ENCODE results near the gene TBC1D16. TPM values are rescaled to one million over a fixed set of nuclear protein-coding genes. Genes with fewer than 3 reads are reported as not detected.

TBC1D16 gene
- total and polyA plus RNA-seq, 11 donors, result 5.3 to 22.1 (median 17.4) TPM

DNA sequence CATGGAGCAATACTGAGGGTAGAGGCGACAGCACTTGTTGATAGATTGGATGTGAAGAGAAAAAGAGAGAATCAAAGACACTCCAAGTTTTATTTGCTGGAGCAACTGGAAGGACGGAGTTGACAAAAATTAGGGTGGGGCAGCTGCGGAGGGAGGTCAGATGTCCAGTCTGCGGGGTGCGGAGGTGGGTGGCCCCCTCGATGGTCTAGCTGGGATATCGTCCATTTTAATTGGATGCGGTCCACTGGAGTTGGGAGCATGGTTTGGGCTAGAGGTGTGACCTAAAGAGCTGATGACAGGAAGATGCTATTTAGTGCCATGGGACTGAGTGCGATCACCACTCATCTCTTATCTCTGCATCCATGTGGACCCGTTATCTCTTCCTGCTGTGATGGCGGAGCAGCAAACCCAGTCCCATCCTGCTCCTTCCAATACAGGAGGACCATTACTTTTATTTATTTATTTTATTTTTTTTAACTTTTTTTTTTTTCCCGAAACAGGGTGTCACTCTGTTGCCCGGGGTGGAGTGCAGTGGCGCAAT, 148.2 kb downstream of the TBC1D16 start:
- WGBS, 4 donors, result 56 to 66% (median 58%) methylated on average over 14 of the region's 14 CpGs
- Histone ChIP-seq H3K9me3 (no peaks in the 10 kb centered on the region), H3K36me3 (no peaks in the 10 kb centered on the region), H3K4me1 (peaks cover 0 to 15% (median 11%) of the 10 kb centered on the region in 12 donors), H3K4me3 (no peak overlapping the region), H3K27me3 (peaks cover 0 to 79% (median 22%) of the 10 kb centered on the region in 9 donors), H3K27ac (no peak overlapping the region)
- no peak for DNase-seq
- no peak for ATAC-seq
- intact Hi-C loops (cut with DNase I), result no loop called here
- TF ChIP-seq POLR2A (IDR thresholded peaks at IDR 0.05), result no peak
- TF ChIP-seq, protein P1, sequence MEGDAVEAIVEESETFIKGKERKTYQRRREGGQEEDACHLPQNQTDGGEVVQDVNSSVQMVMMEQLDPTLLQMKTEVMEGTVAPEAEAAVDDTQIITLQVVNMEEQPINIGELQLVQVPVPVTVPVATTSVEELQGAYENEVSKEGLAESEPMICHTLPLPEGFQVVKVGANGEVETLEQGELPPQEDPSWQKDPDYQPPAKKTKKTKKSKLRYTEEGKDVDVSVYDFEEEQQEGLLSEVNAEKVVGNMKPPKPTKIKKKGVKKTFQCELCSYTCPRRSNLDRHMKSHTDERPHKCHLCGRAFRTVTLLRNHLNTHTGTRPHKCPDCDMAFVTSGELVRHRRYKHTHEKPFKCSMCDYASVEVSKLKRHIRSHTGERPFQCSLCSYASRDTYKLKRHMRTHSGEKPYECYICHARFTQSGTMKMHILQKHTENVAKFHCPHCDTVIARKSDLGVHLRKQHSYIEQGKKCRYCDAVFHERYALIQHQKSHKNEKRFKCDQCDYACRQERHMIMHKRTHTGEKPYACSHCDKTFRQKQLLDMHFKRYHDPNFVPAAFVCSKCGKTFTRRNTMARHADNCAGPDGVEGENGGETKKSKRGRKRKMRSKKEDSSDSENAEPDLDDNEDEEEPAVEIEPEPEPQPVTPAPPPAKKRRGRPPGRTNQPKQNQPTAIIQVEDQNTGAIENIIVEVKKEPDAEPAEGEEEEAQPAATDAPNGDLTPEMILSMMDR (IDR thresholded peaks at IDR 0.05), result no peak

DNA sequence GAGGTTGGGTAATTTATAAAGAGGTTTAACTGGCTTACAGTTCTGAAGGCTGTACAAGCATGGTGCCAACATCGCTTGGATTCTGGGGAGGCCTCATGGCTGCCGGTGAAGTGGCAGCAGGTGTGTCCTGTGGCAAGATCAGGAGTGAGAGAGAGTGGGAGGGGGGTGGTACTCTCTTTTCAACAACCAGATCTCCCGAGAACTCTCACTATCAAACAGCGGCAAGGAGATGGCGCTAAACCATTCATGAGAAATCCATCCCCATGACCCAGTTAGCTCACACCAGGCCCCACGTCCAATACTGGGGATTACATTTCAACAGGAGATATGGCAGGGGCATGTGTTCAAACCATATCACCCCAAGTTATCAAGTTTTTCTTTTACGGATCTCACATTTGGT, 152.5 kb downstream of the TBC1D16 start:
- intact Hi-C loops (cut with DNase I), result no loop called here
- no peak overlapping the region for H3K4me3 ChIP-seq
- no peaks in the 10 kb centered on the region for H3K9me3 ChIP-seq
- ATAC-seq, result no peak
- H3K27ac ChIP-seq, result no peak overlapping the region
- peaks cover 0 to 60% (median 25%) of the 10 kb centered on the region in 9 donors for H3K27me3 ChIP-seq
- WGBS, 4 donors, result 73 to 79% (median 77%) methylated on average over 7 of the region's 7 CpGs
- no peaks in the 10 kb centered on the region for H3K4me1 ChIP-seq
- no peak for TF ChIP-seq POLR2A (IDR thresholded peaks at IDR 0.05)
- TF ChIP-seq, protein P1 (IDR thresholded peaks at IDR 0.05), result no peak
- no peaks in the 10 kb centered on the region for H3K36me3 ChIP-seq
- DNase-seq, result no peak

Other genes starting within 250 kb of the TBC1D16 start
- 1 to 10 TPM; 1.5 to 9.2 (median 5.3) TPM for gene CBX8, start 238.8 kb downstream of the TBC1D16 start, total RNA-seq
- gene CBX8, start 238.8 kb downstream of the TBC1D16 start, polyA plus RNA-seq, result 1 to 10 TPM; 3.6 to 5.1 TPM
- gene CBX4, start 196.4 kb downstream of the TBC1D16 start, total RNA-seq, result 10 to 100 TPM; 16.7 to 41.1 (median 26.9) TPM
- 10 to 100 TPM; 10.9 to 14.2 TPM for gene CBX4, start 196.4 kb downstream of the TBC1D16 start, polyA plus RNA-seq
- gene CCDC40, start 770 bp upstream of the TBC1D16 start, total RNA-seq, result 1 to 10 TPM; 2.4 to 9.0 (median 5.9) TPM
- gene CCDC40, start 770 bp upstream of the TBC1D16 start, polyA plus RNA-seq, result 1 to 10 TPM; 2.7 to 6.1 TPM
- 100 to 1,000 TPM in 1 of 9 donors, 10 to 100 TPM in 8; 27.5 to 109 (median 48.0) TPM for gene GAA, start 65.7 kb upstream of the TBC1D16 start, total RNA-seq
- 10 to 100 TPM; 31.2 to 33.0 TPM for gene GAA, start 65.7 kb upstream of the TBC1D16 start, polyA plus RNA-seq
- gene EIF4A3, start 111.3 kb upstream of the TBC1D16 start, total RNA-seq, result 10 to 100 TPM; 20.4 to 45.1 (median 31.6) TPM
- 10 to 100 TPM; 17.8 to 57.5 TPM for gene EIF4A3, start 111.3 kb upstream of the TBC1D16 start, polyA plus RNA-seq
- gene CARD14, start 134.2 kb upstream of the TBC1D16 start, total RNA-seq, result under 1 TPM in 4 of 9 donors, not detected in 5; 0.18 to 0.44 (median 0.19) TPM
- gene CARD14, start 134.2 kb upstream of the TBC1D16 start, polyA plus RNA-seq, result under 1 TPM; 0.11 to 0.19 TPM
- 10 to 100 TPM in 8 of 9 donors, 1 to 10 TPM in 1; 6.4 to 27.0 (median 14.9) TPM for gene SGSH, start 184.5 kb upstream of the TBC1D16 start, total RNA-seq
- 10 to 100 TPM; 11.9 to 12.8 TPM for gene SGSH, start 184.5 kb upstream of the TBC1D16 start, polyA plus RNA-seq
- 10 to 100 TPM in 2 of 9 donors, 1 to 10 TPM in 7; 2.4 to 13.0 (median 4.6) TPM for gene SLC26A11, start 184.6 kb upstream of the TBC1D16 start, total RNA-seq
- 1 to 10 TPM; 2.7 to 3.4 TPM for gene SLC26A11, start 184.6 kb upstream of the TBC1D16 start, polyA plus RNA-seq
- gene RNF213, start 225.0 kb upstream of the TBC1D16 start, total RNA-seq, result 100 to 1,000 TPM in 1 of 9 donors, 10 to 100 TPM in 8; 24.2 to 167 (median 32.7) TPM
- gene RNF213, start 225.0 kb upstream of the TBC1D16 start, polyA plus RNA-seq, result 10 to 100 TPM; 23.1 to 31.4 TPM